Endodermal cell (in vitro differentiated cells): ENCODE data around the gene SEMA5A. TPM values are rescaled to one million over a fixed set of nuclear protein-coding genes. Genes with fewer than 3 reads are reported as not detected.

Experiments used
- DNase-seq: peaks from one replicate; pipeline ENCODE4 v3.0.0-alpha.2; 2017
- H3K27ac ChIP-seq: 2 replicates; pipeline ENCODE4 v1.5.1; 2013; ENCODE audit warnings: mild to moderate bottlenecking, low read depth, low read length, moderate library complexity
- H3K27me3 ChIP-seq: 2 replicates; pipeline ENCODE4 v1.6.1; 2013; ENCODE audit warnings: mild to moderate bottlenecking, low read length, moderate library complexity; ENCODE audit not compliant: insufficient read depth, control insufficient read depth, poor library complexity, severe bottlenecking
- H3K36me3 ChIP-seq: 2 replicates; pipeline ENCODE4 v1.7.0; 2013; ENCODE audit warnings: mild to moderate bottlenecking, low read length, moderate library complexity; ENCODE audit not compliant: control insufficient read depth, insufficient read depth
- H3K4me1 ChIP-seq: one replicate; pipeline ENCODE4 v1.7.0; 2013; ENCODE audit warnings: low read length; ENCODE audit not compliant: control insufficient read depth, insufficient read depth
- H3K4me3 ChIP-seq: 2 replicates; pipeline ENCODE4 v1.5.1; 2013; ENCODE audit warnings: mild to moderate bottlenecking, low read length, moderate library complexity
- H3K9ac ChIP-seq: 2 replicates; pipeline ENCODE4 v1.6.1; 2013; ENCODE audit warnings: mild to moderate bottlenecking, low read length, moderate library complexity; ENCODE audit not compliant: poor library complexity, severe bottlenecking; ENCODE audit errors: extremely low read depth
- H3K9me3 ChIP-seq: 2 replicates; pipeline ENCODE4 v1.6.1; 2013; ENCODE audit warnings: mild to moderate bottlenecking, low read length, moderate library complexity; ENCODE audit not compliant: control insufficient read depth
- H3K27ac Mint-ChIP-seq: 2 replicates; pipeline ENCODE4 v1.8.0; 2020; ENCODE audit warnings: mixed read lengths
- H3K27me3 Mint-ChIP-seq: 2 replicates; pipeline ENCODE4 v1.8.0; 2021; ENCODE audit warnings: mild to moderate bottlenecking, mixed read lengths; ENCODE audit not compliant: insufficient read depth
- H3K36me3 Mint-ChIP-seq: 2 replicates; pipeline ENCODE4 v1.8.0; 2020; ENCODE audit warnings: low read depth, mixed read lengths
- H3K4me1 Mint-ChIP-seq: 2 replicates; pipeline ENCODE4 v1.8.0; 2020; ENCODE audit warnings: mixed read lengths
- H3K4me3 Mint-ChIP-seq: 2 replicates; pipeline ENCODE4 v1.8.0; 2020; ENCODE audit warnings: mild to moderate bottlenecking, moderate library complexity, mixed read lengths
- H3K9me3 Mint-ChIP-seq: 2 replicates; pipeline ENCODE4 v1.8.0; 2020; ENCODE audit warnings: mild to moderate bottlenecking, mixed read lengths
- WGBS, 2 experiments: methylation state at CpG; one replicate each; pipeline versions ENCODE4 v1.1.5 to v1.1.7; 2013; ENCODE audit warnings: missing lambda C conversion rate in 2 of 2, mixed read lengths in 1 of 2; ENCODE audit not compliant: insufficient coverage in 1 of 2, insufficient read length in 1 of 2; 5-methylcytosine and 5-hydroxymethylcytosine counted together
- total RNA-seq, 2 donors: library from RNA; stranded (reverse); fragmentation: NEBNext Ultra II Directional in 1 of 2; extraction: Animal tissue kit (Norgen Biotek cat#: 25700) in 1 of 2; gene quantifications; 2 replicates in 1 of 2; 3 replicates in 1 of 2; pipeline ENCODE4 v1.2.1, GENCODE V29; 2021
- TF ChIP-seq, protein P1 (sequence below): fragments of 200-600 bp; sonication (generic); conservative IDR thresholded peaks from 2 replicates; pipeline ENCODE4 v1.5.0; 2021; ENCODE audit warnings: antibody characterized with exemption, mild to moderate bottlenecking

The SEMA5A gene
- total RNA-seq, 2 donors from 2014 or later = 46.8 to 77.8 TPM

DNA sequence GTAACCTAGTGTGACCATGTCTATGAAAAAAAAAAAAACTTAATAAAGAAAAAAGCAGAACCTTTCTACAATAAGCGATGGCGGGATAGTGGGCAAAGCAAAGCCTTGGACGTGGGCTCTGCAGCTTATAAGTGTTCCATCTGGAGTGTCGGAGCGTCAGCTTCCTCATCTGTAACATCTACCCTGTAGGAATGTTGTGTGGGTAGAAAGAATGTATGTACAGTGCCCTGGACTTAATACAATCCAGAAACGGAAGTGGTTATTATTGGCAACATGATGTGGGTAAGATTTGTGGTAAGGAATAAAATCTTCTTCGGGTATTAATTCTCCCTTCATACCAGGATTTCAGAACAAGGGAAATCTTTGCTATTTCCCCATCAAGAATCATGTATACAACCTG is 66.5 kb downstream of the SEMA5A start:
- Mint-ChIP-seq H3K27me3 (no peaks in the 10 kb centered on the region), H3K27ac (no peak overlapping the region), H3K36me3 (peaks cover 46% of the 10 kb centered on the region), H3K4me3 (no peak overlapping the region), H3K9me3 (peaks cover 29% of the 10 kb centered on the region), H3K4me1 (peaks cover 6% of the 10 kb centered on the region)
- no peaks in the 10 kb centered on the region for H3K4me1 ChIP-seq
- H3K4me3 ChIP-seq = no peak overlapping the region
- 84% methylated on average over 7 of the region's 7 CpGs; no CpG with 5 or more reads in 1 of the 2 experiments for WGBS, 2 experiments
- H3K9me3 ChIP-seq = peaks cover 26% of the 10 kb centered on the region
- no peaks in the 10 kb centered on the region for H3K27me3 ChIP-seq
- H3K9ac ChIP-seq = no peak overlapping the region
- peaks cover 58% of the 10 kb centered on the region for H3K36me3 ChIP-seq
- TF ChIP-seq, protein P1, sequence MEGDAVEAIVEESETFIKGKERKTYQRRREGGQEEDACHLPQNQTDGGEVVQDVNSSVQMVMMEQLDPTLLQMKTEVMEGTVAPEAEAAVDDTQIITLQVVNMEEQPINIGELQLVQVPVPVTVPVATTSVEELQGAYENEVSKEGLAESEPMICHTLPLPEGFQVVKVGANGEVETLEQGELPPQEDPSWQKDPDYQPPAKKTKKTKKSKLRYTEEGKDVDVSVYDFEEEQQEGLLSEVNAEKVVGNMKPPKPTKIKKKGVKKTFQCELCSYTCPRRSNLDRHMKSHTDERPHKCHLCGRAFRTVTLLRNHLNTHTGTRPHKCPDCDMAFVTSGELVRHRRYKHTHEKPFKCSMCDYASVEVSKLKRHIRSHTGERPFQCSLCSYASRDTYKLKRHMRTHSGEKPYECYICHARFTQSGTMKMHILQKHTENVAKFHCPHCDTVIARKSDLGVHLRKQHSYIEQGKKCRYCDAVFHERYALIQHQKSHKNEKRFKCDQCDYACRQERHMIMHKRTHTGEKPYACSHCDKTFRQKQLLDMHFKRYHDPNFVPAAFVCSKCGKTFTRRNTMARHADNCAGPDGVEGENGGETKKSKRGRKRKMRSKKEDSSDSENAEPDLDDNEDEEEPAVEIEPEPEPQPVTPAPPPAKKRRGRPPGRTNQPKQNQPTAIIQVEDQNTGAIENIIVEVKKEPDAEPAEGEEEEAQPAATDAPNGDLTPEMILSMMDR = no peak
- no peak overlapping the region for H3K27ac ChIP-seq
- no peak for DNase-seq

DNA sequence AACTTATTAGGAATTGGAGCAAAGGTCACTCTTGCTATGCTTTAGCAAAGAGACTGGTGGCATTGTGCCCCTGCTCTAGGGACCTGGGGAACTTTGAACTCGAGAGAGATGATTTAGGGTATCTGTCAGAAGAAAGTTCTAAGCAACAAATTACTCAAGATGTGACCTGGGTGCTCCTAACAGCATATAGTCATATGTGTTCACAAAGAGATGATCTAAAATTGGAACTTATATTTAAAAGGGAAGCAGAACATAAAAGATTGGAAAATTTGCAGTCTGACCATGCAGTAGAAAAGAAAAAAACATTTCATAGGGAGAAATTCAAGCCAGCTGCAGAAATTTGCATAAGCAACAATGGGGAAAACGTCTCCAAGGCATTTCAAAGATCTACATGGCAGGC is 68.3 kb downstream of the SEMA5A start:
- Histone ChIP-seq H3K4me1 (no peaks in the 10 kb centered on the region), H3K27me3 (no peaks in the 10 kb centered on the region), H3K9me3 (peaks cover 26% of the 10 kb centered on the region), H3K36me3 (peaks cover 43% of the 10 kb centered on the region), H3K27ac (no peak overlapping the region), H3K4me3 (no peak overlapping the region), H3K9ac (no peak overlapping the region)
- H3K4me3 Mint-ChIP-seq = no peak overlapping the region
- peaks cover 29% of the 10 kb centered on the region for H3K9me3 Mint-ChIP-seq
- TF ChIP-seq, protein P1 = no peak
- peaks cover 44% of the 10 kb centered on the region for H3K36me3 Mint-ChIP-seq
- no peaks in the 10 kb centered on the region for H3K27me3 Mint-ChIP-seq
- H3K27ac Mint-ChIP-seq = no peak overlapping the region
- no peak for DNase-seq
- H3K4me1 Mint-ChIP-seq = no peaks in the 10 kb centered on the region
- WGBS, 2 experiments = 80 to 88% methylated on average over 1 to 2 of the region's 2 CpGs

DNA sequence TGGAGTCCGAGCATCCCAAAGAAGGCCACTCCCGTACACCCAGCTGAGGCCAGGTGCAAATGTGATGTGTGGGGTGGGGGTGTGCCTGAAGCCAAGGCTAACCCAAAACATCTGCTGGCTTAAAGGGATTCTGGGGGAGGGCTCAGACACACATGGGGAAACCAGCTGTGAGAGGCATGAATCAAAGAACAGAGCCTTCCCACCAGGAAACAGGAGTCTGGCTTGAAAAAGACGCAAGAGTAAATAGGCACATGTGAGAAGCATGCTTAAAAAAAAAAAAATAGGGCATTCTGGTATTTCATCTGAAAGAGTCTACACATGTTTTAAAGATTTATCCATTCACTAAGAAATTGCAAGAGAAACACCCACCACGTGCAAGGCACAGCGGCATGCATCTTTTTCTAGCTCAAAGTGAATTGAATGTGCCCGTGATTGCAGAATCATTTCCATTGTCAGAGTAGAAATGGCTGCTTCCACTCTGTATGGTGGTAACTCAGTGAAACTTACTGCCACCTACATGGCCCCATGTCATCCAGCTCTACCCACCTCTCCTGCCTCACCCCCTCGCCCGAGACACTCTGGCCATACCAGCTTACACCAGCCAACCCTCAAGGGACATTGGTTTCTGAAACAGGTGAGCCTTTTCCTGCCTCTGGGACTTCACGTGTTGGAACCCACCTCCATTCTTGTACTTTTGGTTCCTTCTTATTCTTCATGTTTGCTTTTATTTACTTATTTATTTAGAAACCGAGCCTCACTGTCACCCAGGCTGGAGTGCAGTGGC is 71.5 kb downstream of the SEMA5A start:
- Mint-ChIP-seq H3K36me3 (peaks cover 38% of the 10 kb centered on the region), H3K27ac (no peak overlapping the region), H3K9me3 (peaks cover 26% of the 10 kb centered on the region), H3K27me3 (no peaks in the 10 kb centered on the region), H3K4me3 (no peak overlapping the region), H3K4me1 (no peaks in the 10 kb centered on the region)
- H3K4me3 ChIP-seq = no peak overlapping the region
- no peak overlapping the region for H3K27ac ChIP-seq
- H3K9ac ChIP-seq = no peak overlapping the region
- peaks cover 36% of the 10 kb centered on the region for H3K36me3 ChIP-seq
- H3K9me3 ChIP-seq = peaks cover 22% of the 10 kb centered on the region
- WGBS, 2 experiments = 81 to 83% methylated on average over 6 to 10 of the region's 10 CpGs
- TF ChIP-seq, protein P1 = no peak
- no peaks in the 10 kb centered on the region for H3K4me1 ChIP-seq
- H3K27me3 ChIP-seq = no peaks in the 10 kb centered on the region
- DNase-seq = no peak
